Sigmoid colon (tissue), 7 donors: ENCODE results near the gene TEX51. TPM values are rescaled to one million over a fixed set of nuclear protein-coding genes. Genes with fewer than 3 reads are reported as not detected.

ENCODE experiments used
- DNase-seq: peaks from one replicate; pipeline ENCODE4 v3.0.0-alpha.2; 2019
- H3K27ac ChIP-seq, 4 donors: fragments of 200-600 bp; sonication (generic); one replicate each; pipeline ENCODE4 v1.5.1; 2016 to 2019; ENCODE audit warnings: mild to moderate bottlenecking in 1 of 4
- H3K27me3 ChIP-seq, 3 donors: fragments of 200-600 bp; sonication (generic); one replicate each; pipeline ENCODE4 v1.5.1; 2019; ENCODE audit warnings: mild to moderate bottlenecking in 1 of 3
- H3K36me3 ChIP-seq, 4 donors: fragments of 200-600 bp; sonication (generic); one replicate each; pipeline ENCODE4 v1.5.1; 2016 to 2019
- H3K4me1 ChIP-seq, 4 donors: fragments of 200-600 bp; sonication (generic); one replicate each; pipeline ENCODE4 v1.5.1; 2017 to 2019
- H3K4me3 ChIP-seq, 4 donors: fragments of 200-600 bp; sonication (generic); one replicate each; pipeline ENCODE4 v1.5.1; 2017 to 2019; ENCODE audit warnings: mild to moderate bottlenecking in 2 of 4, moderate library complexity in 1 of 4
- H3K9me3 ChIP-seq, 4 donors: fragments of 200-600 bp in 3 of 4; sonication (generic) in 3 of 4; one replicate each; pipeline versions ENCODE4 v1.5.1 to v1.6.1; 2013 to 2019
- EP300 ChIP-seq, 4 donors: sonication (generic); formaldehyde crosslinking; IDR thresholded peaks; one replicate each; pipeline ENCODE4 v1.6.1; 2017; ENCODE audit warnings: antibody characterized with exemption in 4 of 4
- POLR2A ChIP-seq, 2 donors: fragments of 450-650 bp; IDR thresholded peaks; one replicate each; pipeline ENCODE4 v1.6.1; 2016; ENCODE audit warnings: antibody characterized with exemption in 2 of 2, mild to moderate bottlenecking in 2 of 2, moderate library complexity in 2 of 2
- POLR2AphosphoS5 ChIP-seq, 4 donors: sonication (generic); formaldehyde crosslinking; IDR thresholded peaks; one replicate each; pipeline ENCODE4 v1.6.1; 2017; ENCODE audit warnings: antibody characterized with exemption in 4 of 4
- WGBS, 2 donors: extraction: QIAGEN DNeasy Blood & Tissue Kit; methylation state at CpG; one replicate each; pipeline ENCODE4 v1.1.7; 2013; 5-methylcytosine and 5-hydroxymethylcytosine counted together
- intact Hi-C: fragments of 100-400 bp; cut with DNase I; formaldehyde crosslinking; loops from one replicate; pipeline ENCODE4 v1.15.1; 2023
- polyA plus RNA-seq, 3 donors: library from polyadenylated mRNA; stranded (reverse); fragments of 200-250 nt; gene quantifications; one replicate each; pipeline ENCODE4 v1.2.3, GENCODE V29; 2013
- total RNA-seq, 4 donors: library from RNA; depleted of rRNA; stranded (reverse); fragments of >200 nt; gene quantifications; one replicate each; pipeline ENCODE4 v1.1.0, GENCODE V29; 2016
- TF ChIP-seq, protein P1 (sequence below), 4 experiments: fragments of 450-650 bp in 3 of 4; fragments of 200-600 bp in 1 of 4; IDR thresholded peaks; one replicate each; pipeline ENCODE4 v1.5.1; 2016 to 2019; ENCODE audit warnings: antibody characterized with exemption in 4 of 4, mild to moderate bottlenecking in 3 of 4, moderate library complexity in 2 of 4
- donor health status: healthy with polysubstance abuse.
- donor health status: Bipolar disorder and iron deficiency.
- donor health status: healthy.

TEX51 gene
- total and polyA plus RNA-seq, 7 donors, result 1.2 TPM; not detected in 6

DNA sequence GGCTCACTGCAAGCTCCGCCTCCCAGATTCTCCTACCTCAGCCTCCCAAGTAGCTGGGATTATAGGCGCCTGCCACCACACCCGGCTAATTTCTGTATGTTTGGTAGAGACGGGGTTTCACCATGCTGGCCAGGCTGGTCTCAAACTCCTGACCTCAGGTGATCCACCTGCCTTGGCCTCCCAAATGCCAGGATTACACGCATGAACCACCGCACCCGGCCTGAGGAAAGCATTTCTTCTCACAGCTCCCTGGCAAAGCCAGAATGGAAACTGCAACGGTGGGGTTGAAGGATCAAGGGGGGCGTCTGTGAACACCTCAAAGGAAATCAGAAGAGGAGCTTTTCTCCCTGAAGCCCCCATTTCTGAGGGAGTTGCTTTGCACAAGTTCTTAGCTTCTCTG, 11.2 kb upstream of the TEX51 start:
- intact Hi-C loops, result no loop called here
- H3K4me3 ChIP-seq, result no peak overlapping the region
- no peaks in the 10 kb centered on the region for H3K9me3 ChIP-seq
- H3K27ac ChIP-seq, result no peak overlapping the region
- TF ChIP-seq POLR2AphosphoS5 (IDR thresholded peaks at IDR 0.05) (no peak), POLR2A (IDR thresholded peaks at IDR 0.05) (no peak), EP300 (IDR thresholded peaks at IDR 0.05) (no peak)
- TF ChIP-seq, protein P1, sequence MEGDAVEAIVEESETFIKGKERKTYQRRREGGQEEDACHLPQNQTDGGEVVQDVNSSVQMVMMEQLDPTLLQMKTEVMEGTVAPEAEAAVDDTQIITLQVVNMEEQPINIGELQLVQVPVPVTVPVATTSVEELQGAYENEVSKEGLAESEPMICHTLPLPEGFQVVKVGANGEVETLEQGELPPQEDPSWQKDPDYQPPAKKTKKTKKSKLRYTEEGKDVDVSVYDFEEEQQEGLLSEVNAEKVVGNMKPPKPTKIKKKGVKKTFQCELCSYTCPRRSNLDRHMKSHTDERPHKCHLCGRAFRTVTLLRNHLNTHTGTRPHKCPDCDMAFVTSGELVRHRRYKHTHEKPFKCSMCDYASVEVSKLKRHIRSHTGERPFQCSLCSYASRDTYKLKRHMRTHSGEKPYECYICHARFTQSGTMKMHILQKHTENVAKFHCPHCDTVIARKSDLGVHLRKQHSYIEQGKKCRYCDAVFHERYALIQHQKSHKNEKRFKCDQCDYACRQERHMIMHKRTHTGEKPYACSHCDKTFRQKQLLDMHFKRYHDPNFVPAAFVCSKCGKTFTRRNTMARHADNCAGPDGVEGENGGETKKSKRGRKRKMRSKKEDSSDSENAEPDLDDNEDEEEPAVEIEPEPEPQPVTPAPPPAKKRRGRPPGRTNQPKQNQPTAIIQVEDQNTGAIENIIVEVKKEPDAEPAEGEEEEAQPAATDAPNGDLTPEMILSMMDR (IDR thresholded peaks at IDR 0.05), result no peak
- DNase-seq, result no peak
- peaks cover 0 to 14% (median 8%) of the 10 kb centered on the region in 4 donors for H3K4me1 ChIP-seq
- no peaks in the 10 kb centered on the region for H3K36me3 ChIP-seq
- no peaks in the 10 kb centered on the region for H3K27me3 ChIP-seq
- WGBS, 2 donors, result 93 to 95% methylated on average over 9 of the region's 9 CpGs

DNA sequence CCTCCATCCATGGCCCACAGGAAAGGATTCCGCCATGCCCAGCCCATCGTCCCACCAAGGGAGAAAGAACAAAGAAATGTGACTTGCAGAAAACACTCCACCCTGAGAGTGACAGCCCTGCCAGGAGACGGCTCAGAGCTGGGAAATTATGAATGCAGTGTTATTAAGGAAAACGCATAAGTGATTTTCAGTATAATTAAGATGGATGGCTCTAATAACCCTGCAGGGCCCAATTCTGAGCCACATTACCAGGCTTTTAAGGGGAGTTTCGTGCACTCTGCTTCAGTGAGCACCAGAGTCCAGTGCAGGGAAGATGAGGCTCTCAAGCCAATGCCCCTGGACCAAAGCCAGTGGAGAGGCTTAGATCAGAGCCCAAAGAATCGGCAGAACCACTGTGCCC, 10.6 kb upstream of the TEX51 start:
- intact Hi-C loops, result no loop called here
- no peak for TF ChIP-seq POLR2AphosphoS5 (IDR thresholded peaks at IDR 0.05)
- no peak for TF ChIP-seq POLR2A (IDR thresholded peaks at IDR 0.05)
- no peak for TF ChIP-seq EP300 (IDR thresholded peaks at IDR 0.05)
- TF ChIP-seq, protein P1 (IDR thresholded peaks at IDR 0.05), result no peak
- H3K4me3 ChIP-seq, result no peak overlapping the region
- WGBS, 2 donors, result 86 to 87% methylated on average over 6 of the region's 6 CpGs
- DNase-seq, result no peak
- no peaks in the 10 kb centered on the region for H3K9me3 ChIP-seq
- peaks cover 0 to 14% (median 8%) of the 10 kb centered on the region in 4 donors for H3K4me1 ChIP-seq
- H3K27ac ChIP-seq, result no peak overlapping the region
- no peaks in the 10 kb centered on the region for H3K36me3 ChIP-seq
- H3K27me3 ChIP-seq, result no peaks in the 10 kb centered on the region

- H3K27me3 ChIP-seq, result no peaks in the 10 kb centered on the region
- no peak for TF ChIP-seq EP300 (IDR thresholded peaks at IDR 0.05)
- TF ChIP-seq, protein P1 (IDR thresholded peaks at IDR 0.05), result no peak
- no peak for TF ChIP-seq POLR2A (IDR thresholded peaks at IDR 0.05)
- TF ChIP-seq POLR2AphosphoS5 (IDR thresholded peaks at IDR 0.05), result no peak
- H3K4me3 ChIP-seq, result no peak overlapping the region
- H3K4me1 ChIP-seq, result peaks cover 0 to 14% (median 8%) of the 10 kb centered on the region in 4 donors
- H3K36me3 ChIP-seq, result no peaks in the 10 kb centered on the region
- no peaks in the 10 kb centered on the region for H3K9me3 ChIP-seq
- DNase-seq, result no peak
- intact Hi-C loops, result no loop called here
- WGBS, 2 donors, result 85 to 88% methylated on average over 9 of the region's 9 CpGs
- no peak overlapping the region for H3K27ac ChIP-seq
Observed at GRCh38 chr2:126889071-126889470, 9.6 kb upstream of the TEX51 start.

GRCh38 chr2:126889496-126890135, 9.1 kb upstream of the TEX51 start:
- TF ChIP-seq POLR2AphosphoS5 (IDR thresholded peaks at IDR 0.05) (no peak), EP300 (IDR thresholded peaks at IDR 0.05) (no peak), POLR2A (IDR thresholded peaks at IDR 0.05) (no peak)
- TF ChIP-seq, protein P1 (IDR thresholded peaks at IDR 0.05), result no peak
- Histone ChIP-seq H3K4me1 (peaks cover 0 to 14% (median 8%) of the 10 kb centered on the region in 4 donors), H3K36me3 (no peaks in the 10 kb centered on the region), H3K9me3 (no peaks in the 10 kb centered on the region), H3K27ac (no peak overlapping the region), H3K27me3 (no peaks in the 10 kb centered on the region), H3K4me3 (no peak overlapping the region)
- DNase-seq, result no peak
- 85 to 90% methylated on average over 8 of the region's 8 CpGs for WGBS, 2 donors
- intact Hi-C loops, result no loop called here

- TF ChIP-seq, protein P1 (IDR thresholded peaks at IDR 0.05), result no peak
- no peak for TF ChIP-seq POLR2AphosphoS5 (IDR thresholded peaks at IDR 0.05)
- no peak for TF ChIP-seq EP300 (IDR thresholded peaks at IDR 0.05)
- no peak for TF ChIP-seq POLR2A (IDR thresholded peaks at IDR 0.05)
- H3K4me3 ChIP-seq, result no peak overlapping the region
- no peak for DNase-seq
- no peaks in the 10 kb centered on the region for H3K27me3 ChIP-seq
- H3K4me1 ChIP-seq, result peaks cover 0 to 14% (median 8%) of the 10 kb centered on the region in 4 donors
- no peaks in the 10 kb centered on the region for H3K9me3 ChIP-seq
- H3K36me3 ChIP-seq, result no peaks in the 10 kb centered on the region
- no peak overlapping the region for H3K27ac ChIP-seq
- WGBS, 2 donors, result 93 to 94% methylated on average over 5 of the region's 5 CpGs
- intact Hi-C loops, result no loop called here
Observed at GRCh38 chr2:126890136-126890510, 8.6 kb upstream of the TEX51 start.
